Stimulated activated CD4-positive, alpha-beta T cell treated with anti-CD3 and anti-CD28 coated beads, Interleukin-2, amount 100 ng/mL, for 48 hours (primary cell): ENCODE measurements around the gene FGR.
"Not testable (repeated sequence)": the region's sequence is repeated elsewhere in the genome, so short reads cannot be mapped to it uniquely, and the experiment has no call there.

ENCODE experiments used
- DNase-seq, 2 donors: peaks; one replicate each; pipeline ENCODE4 v3.0.0-alpha.2; 2020

Gene FGR

DNA sequence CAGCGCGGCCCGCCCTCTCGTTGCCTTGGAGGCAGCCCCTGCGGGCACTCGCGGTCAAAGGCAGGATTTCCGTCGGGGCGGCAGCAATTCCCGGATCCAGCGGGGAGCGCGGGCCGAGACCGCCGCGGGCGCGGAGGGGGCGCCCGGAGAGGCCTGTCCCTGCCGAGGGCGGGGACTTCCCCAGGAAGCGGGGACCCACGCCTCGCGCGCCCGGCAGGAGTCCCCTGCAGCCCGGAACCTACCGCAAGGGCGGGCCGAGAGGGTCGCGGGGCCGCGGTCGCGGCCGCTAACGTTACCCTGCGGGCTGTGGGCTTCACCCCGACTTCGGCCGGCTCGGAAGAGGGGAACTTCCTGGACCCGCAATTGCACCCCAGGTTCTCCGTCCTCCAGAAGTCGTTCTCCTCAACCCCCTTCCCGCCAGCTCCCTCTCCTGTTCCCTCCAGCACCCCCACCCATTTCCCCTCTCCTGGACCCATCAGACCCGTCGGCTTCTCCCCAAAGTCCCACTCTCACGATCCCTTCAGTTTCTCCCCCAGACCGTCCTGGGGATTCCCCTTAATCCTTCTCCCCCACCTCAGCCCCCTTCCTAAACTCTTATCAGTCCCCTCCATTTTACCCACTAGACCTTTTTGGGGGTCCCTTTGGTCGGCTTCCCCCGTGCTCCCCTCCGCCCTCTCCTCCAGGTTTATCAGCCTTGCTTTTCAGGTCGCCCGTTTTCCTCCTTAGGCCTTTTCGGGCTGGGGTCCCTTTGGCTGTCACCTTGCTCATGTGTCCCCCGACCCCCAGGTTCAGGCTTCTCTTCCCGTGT, 604 bp downstream of the FGR start:
- DNase-seq, result no peak

DNA sequence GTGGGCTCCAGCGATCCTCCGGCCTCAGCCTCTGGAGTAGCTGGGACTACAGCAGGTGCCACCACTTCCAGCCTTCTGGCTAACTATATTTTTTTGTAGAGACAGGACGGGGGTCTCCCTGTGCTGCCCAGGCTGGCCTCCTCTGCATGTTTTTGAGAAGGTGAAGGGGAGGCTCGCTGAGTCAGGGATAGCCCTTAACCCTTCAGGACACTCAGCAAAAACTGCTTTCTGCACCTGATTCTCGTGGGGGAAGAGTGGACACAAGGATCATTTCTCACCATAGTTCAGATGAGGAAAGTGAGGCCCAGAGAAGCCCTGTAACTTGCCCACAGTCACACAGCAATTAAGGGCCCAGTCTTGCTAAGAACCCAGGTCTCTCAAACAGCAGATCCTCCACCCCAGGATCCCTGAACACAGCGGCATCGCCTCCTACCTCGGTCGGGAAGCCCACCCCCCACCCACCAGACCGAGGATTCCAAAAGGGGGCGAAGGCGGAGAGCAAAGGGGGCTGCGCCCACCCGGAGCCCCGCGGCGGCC, 1.3 kb downstream of the FGR start:
- no peak for DNase-seq

- no peak for DNase-seq
Observed at GRCh38 chr1:27633298-27633610, 1.7 kb downstream of the FGR start.

GRCh38 chr1:27632387-27633297, 2.3 kb downstream of the FGR start:
- peak in 1 of 2 donors; percentile 42 for DNase-seq

DNA sequence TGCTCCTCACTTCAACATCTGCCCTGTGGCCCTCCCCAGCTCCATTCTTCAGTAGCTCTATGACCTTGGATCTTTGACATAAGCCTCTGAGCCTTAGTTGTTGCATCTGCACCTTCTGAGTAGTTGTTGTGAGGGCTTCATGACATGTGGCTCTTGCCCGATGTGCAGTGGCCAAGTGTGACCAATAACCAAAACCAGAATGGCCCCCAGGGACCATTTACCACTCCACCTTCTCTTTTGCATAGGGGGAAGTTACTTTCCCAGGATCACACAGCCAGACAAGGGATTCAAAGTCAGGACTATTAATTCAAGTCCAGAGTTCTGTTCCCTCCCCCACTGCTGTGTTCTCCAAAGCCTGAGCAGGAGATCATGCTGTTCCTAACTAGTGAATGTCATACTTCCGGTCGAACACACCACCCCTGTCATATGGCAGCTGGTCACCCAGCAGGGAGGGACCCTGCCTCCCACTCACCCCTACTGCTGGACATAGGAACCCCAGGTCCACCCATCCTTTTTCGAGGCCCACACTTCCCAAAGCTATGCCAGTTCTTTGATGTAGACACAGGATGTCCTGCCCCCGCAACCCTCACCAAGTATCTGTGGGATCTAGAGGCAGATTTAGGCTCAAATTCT, 4.0 kb downstream of the FGR start:
- DNase-seq, result no peak

GRCh38 chr1:27628712-27629111, 6.3 kb downstream of the FGR start:
- DNase-seq, result no peak

DNA sequence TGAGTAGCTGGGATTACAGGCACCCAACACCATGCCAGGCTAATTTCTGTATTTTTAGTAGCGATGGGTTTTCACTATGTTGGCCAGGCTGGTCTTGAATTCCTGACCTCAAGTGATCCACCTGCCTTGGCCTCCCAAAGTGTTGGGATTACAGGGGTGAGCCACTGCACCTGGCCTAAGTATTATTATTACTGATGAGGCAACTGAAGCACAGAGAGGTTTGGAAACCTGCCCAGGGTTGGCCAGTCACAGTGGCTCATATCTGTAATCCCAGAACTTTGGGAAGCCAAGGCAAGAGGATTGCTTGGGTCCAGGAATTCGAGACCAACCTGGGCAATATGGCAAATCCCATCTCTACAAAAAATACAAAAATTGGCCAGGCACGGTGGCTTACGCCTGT, 7.3 kb downstream of the FGR start:
- DNase-seq, result not testable (repeated sequence)

DNA sequence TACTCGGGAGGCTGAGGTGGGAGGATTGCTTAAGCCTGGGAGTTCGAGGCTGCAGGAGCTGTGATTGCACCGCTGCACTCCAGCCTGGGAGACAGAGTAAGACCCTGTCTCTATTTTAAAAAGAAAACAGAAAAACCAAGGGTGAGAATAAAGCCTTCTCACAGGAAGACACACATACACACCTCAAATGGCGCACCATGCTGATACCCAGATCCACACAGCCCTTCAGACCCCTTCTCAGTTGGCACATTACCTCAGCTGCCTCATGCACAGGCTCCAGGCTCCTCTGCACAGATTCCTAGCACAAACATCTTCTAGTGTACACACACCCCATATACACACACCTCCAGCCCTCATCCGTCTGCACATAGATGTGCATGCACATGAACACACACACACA, 7.9 kb downstream of the FGR start:
- DNase-seq, result no peak

DNA sequence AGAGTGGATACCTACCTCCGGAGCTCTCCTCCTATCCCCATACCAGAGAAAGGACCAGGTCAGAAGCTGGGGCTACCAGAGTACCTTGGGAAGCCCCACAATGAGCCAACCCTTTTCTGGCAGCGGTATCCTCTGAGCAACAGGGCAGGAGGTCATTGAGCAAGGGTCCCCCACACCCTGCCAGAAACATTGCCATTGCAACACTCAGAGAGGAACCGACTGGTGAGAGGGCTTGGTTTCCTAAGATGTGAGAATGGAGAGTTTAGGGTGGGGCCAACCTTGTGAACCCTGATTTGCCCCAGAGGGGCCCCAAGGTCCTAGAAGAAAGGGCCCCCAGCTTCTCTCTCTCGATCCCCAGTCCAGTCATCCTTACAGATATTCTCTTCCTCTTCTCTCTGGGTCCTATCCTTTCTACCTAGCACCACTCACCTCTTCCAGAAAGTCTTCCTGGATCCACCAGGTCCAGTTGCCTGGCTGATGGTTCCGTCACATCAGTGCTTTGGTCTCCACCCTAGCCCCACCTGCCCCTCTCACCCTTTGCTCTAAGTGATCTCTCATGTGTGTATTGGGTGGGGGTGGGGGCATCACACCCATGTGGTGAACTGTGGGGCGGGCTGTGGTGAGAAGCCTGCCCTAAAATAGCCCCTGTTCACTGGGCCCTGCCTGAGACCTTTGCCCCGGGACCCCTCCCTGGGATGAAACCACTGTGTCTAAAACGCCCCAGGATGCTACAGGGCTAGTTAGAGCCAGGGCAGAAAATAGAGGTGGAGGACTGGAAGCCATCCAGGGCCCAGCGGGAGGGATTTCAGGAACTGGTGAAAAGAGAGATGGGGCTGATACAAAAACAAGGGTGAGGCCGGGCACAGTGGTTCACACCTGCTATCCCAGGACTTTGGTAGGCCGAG, 8.7 kb downstream of the FGR start:
- DNase-seq, result no peak

- no peak for DNase-seq
Observed at GRCh38 chr1:27624467-27625178, 10.4 kb downstream of the FGR start.

DNA sequence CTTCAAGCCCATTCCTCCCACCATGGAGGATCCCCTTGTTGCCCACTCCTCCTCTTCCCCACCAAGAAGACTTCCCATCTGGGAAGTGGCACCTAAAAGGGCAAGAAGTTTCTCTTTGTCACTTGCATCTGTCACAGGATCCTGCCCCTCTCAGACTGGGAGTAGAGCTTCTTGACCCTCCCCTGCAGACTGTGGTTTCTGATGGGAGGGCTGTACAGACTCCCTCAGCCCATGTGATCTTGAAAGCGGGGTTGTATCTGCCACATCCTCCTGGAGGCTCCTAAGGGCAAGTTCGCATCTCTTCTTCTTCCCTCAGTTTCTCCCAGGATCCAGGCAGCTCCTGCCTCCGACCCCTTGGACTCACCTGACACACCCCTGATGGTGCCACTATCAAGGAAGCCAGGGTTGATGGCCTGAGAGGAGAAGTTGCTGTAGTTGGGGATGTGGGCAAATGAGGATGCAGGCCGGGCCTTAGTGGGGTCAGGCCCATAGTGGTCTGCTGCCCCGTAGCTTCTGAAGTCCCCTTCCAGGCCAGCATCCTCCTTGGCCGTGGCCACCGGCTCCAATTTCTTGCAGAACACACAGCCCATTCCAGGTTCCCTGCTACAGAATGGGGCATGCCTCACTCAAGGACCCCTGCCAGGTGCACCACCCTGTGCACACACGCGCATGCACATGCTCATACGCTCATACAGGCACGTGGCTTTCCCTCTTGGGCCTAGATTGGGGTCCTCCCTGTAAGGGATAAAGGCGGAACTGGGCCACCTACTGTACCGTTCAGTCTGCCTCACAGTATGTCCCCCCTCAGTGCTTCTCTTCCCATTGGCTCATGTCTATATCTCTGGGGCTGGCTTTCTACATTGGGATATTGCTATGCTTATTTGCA, 11.4 kb downstream of the FGR start:
- DNase-seq, result no peak

- no peak for DNase-seq
Observed at GRCh38 chr1:27622828-27623227, 12.2 kb downstream of the FGR start.

DNA sequence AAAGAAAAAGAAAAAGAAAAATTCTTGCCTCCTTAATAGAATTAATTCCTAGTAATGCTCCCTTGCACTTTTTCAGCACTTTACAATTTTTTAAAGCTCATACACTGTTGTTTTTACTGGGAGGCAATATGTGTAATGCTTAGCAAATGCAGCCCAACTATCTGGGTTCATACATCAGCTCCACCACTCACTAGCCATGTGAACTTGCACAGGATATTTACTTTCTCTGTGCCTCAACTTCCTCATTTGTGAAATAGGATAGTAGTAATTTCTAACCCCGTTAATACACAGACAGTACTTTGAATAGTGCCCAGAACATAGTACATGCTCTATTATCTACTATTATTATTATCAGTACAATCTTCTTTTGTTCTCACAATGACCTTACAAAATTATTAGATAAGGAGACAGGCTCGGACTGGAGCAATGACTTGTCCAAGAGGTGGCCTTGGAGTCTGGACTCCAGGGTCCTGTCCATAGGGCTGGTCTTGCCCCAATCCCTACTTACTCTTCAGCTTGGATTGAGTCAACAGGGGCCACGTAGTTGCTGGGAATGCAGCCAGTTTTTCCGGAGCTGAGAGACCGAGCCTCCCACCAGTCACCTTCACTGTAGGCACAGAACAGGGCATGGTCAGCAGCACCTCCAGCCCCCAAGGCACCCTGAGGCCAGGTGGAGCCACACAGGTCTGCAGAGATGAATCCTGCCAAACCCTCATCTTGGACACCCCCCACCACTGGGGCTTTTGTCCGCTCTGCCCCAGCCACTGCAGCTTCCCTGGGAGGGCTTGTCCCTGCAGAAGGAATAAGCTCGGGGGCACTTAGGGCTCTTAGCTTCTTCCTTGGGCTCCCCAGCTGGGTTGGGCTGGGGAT, 13.7 kb downstream of the FGR start:
- no peak for DNase-seq

DNA sequence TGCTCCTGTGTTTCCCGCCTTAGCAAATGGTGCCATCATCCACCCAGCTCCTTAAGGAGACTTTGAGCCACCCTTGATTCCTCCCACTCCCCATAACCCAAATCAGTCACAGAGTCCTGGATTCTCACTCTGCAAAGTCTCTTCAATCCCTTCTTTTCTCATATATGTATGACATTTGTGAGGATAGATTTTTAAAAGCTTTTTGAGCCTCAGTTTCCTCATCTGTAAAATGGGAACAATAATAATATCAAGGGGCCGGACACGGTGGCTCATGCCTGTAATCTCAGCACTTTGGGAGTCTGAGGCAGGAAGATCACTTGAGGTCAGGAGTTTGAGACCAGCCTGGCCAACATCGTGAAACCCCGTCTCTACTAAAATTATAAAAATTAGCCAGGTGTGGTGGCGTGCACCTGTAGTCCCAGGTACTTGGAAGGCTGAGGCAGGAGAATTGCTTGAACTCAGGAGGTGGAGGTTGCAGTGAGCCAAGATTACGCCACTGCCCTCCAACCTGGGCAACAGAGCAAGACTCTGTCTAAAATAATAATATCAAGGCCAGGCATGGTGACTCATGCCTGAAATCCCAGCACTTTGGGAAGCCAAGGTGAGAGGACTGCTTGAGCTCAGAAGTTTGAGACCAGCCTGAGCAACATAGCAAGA, 15.1 kb downstream of the FGR start:
- not testable (repeated sequence) for DNase-seq

GRCh38 chr1:27618341-27619082, 16.5 kb downstream of the FGR start:
- no peak for DNase-seq

DNA sequence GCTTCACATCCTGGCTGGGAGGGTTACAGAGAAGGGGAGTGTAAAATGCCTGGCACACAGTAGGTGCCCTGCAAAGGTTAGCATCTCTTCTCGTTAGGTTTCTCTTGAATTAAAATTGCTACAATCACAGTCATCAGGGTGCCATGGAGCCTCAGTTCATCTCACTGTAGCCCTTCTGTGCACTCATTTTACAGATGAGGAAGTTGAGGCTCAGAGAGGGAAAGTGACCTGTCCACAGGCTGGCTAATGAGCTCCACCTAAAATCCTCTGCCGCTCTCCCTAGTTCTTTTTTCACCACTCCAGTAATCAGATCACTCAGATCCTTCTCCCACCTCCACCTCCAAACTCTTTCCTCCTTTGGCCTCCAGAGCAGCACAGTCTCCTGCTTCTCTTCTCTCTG, 17.6 kb downstream of the FGR start:
- DNase-seq, result no peak

DNA sequence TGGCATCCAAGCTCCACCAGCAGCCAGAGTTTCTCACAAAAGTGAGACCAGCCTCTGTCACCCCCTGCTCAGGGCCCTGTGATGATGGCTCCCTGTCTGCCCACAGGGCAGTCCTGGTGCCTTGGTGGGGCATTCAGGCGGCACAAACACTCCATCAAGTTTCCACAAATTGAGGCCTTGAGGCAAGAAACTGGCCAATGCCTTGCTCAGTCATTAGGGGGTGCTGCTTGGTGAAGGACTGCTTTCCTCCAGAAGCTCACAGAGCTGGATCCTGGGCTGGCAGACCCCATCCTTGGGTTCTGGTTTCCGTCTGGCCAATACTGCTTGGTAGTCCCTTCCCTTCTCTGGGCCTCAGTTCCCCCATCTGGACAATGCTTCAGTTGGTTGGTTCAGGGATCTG, 18.5 kb downstream of the FGR start:
- no peak for DNase-seq
